ENCODE data around the gene TIMM22. TPM values are rescaled to one million over a fixed set of nuclear protein-coding genes. Genes with fewer than 3 reads are reported as not detected.

TIMM22 gene
- total RNA-seq, 1 donor: 10.5 TPM

DNA sequence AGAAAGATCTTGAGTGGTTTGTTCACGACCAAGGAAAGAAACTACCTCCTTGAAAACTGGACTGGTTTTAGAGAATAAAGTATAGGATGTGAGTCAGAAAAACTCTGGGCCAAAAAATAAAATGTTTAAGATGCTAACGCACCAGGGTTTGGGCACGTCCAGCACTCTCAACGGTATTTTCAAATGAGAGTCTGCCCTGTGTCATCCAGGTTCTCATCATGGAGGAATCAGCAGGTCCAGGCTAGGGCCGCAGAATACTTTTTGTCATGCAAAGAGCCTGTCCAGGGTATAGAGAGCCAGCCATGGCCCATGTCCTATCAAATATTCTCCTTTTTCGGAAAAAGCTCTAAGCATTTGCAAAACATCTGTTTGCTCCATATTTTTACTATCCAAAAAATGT is 19.8 kb upstream of the TIMM22 start:
- Histone ChIP-seq H3K79me2 (ENCODE audit: insufficient read depth, low read length) (peaks cover 33% of the 10 kb centered on the region), H3K27ac (ENCODE audit: low read depth, low read length) (no peak overlapping the region), H3K9me3 (ENCODE audit: low read depth, low read length) (no peaks in the 10 kb centered on the region)

GRCh38 chr17:978103-979093 is 18.5 kb upstream of the TIMM22 start:
- peak; percentile 89 for DNase-seq (ENCODE audit: insufficient read length, low spot score, missing footprints)
- Histone ChIP-seq H3K4me1 (ENCODE audit: insufficient read depth, low read length) (peaks cover 29% of the 10 kb centered on the region), H3K27ac (ENCODE audit: low read depth, low read length) (peak overlapping the region; percentile 74), H3K9me3 (ENCODE audit: low read depth, low read length) (no peaks in the 10 kb centered on the region), H3K79me2 (ENCODE audit: insufficient read depth, low read length) (peaks cover 24% of the 10 kb centered on the region), H3K27me3 (ENCODE audit: insufficient read depth, low read length) (no peaks in the 10 kb centered on the region), H3K4me2 (ENCODE audit: insufficient read depth, low read length) (peak overlapping the region; percentile 97), H3K4me3 (ENCODE audit: insufficient read depth, low read length) (peak overlapping the region; percentile 75), H2AFZ (ENCODE audit: low read length) (peak overlapping the region; percentile 49), H4K20me1 (ENCODE audit: insufficient read depth, low read length) (peaks cover 32% of the 10 kb centered on the region), H3K36me3 (ENCODE audit: insufficient read depth, low read length) (no peaks in the 10 kb centered on the region)
- TF ChIP-seq, protein P1, sequence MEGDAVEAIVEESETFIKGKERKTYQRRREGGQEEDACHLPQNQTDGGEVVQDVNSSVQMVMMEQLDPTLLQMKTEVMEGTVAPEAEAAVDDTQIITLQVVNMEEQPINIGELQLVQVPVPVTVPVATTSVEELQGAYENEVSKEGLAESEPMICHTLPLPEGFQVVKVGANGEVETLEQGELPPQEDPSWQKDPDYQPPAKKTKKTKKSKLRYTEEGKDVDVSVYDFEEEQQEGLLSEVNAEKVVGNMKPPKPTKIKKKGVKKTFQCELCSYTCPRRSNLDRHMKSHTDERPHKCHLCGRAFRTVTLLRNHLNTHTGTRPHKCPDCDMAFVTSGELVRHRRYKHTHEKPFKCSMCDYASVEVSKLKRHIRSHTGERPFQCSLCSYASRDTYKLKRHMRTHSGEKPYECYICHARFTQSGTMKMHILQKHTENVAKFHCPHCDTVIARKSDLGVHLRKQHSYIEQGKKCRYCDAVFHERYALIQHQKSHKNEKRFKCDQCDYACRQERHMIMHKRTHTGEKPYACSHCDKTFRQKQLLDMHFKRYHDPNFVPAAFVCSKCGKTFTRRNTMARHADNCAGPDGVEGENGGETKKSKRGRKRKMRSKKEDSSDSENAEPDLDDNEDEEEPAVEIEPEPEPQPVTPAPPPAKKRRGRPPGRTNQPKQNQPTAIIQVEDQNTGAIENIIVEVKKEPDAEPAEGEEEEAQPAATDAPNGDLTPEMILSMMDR (IDR thresholded peaks at IDR 0.05; ENCODE audit: extremely low read depth, low read depth, low read length): no peak

More for the DNA sequence above, 19.8 kb upstream of the TIMM22 start:
- Histone ChIP-seq H4K20me1 (ENCODE audit: insufficient read depth, low read length) (peaks cover 38% of the 10 kb centered on the region), H3K27me3 (ENCODE audit: insufficient read depth, low read length) (no peaks in the 10 kb centered on the region), H3K4me1 (ENCODE audit: insufficient read depth, low read length) (peaks cover 29% of the 10 kb centered on the region), H2AFZ (ENCODE audit: low read length) (no peak overlapping the region), H3K4me3 (ENCODE audit: insufficient read depth, low read length) (no peak overlapping the region), H3K4me2 (ENCODE audit: insufficient read depth, low read length) (peak overlapping the region; percentile 97), H3K36me3 (ENCODE audit: insufficient read depth, low read length) (no peaks in the 10 kb centered on the region)
- DNase-seq (ENCODE audit: insufficient read length, low spot score, missing footprints): peak; percentile 43
- TF ChIP-seq, protein P1 (IDR thresholded peaks at IDR 0.05; ENCODE audit: extremely low read depth, low read depth, low read length): no peak

GRCh38 chr17:979212-979538 is 17.8 kb upstream of the TIMM22 start:
- DNase-seq (ENCODE audit: insufficient read length, low spot score, missing footprints): no peak
- Histone ChIP-seq H3K4me2 (ENCODE audit: insufficient read depth, low read length) (peak overlapping the region; percentile 53), H3K4me3 (ENCODE audit: insufficient read depth, low read length) (peak overlapping the region; percentile 78), H3K27ac (ENCODE audit: low read depth, low read length) (peak overlapping the region; percentile 37), H3K4me1 (ENCODE audit: insufficient read depth, low read length) (peaks cover 29% of the 10 kb centered on the region), H3K79me2 (ENCODE audit: insufficient read depth, low read length) (peaks cover 24% of the 10 kb centered on the region), H4K20me1 (ENCODE audit: insufficient read depth, low read length) (peaks cover 31% of the 10 kb centered on the region), H3K9me3 (ENCODE audit: low read depth, low read length) (no peaks in the 10 kb centered on the region), H2AFZ (ENCODE audit: low read length) (no peak overlapping the region), H3K36me3 (ENCODE audit: insufficient read depth, low read length) (no peaks in the 10 kb centered on the region), H3K27me3 (ENCODE audit: insufficient read depth, low read length) (no peaks in the 10 kb centered on the region)
- TF ChIP-seq, protein P1 (IDR thresholded peaks at IDR 0.05; ENCODE audit: extremely low read depth, low read depth, low read length): no peak
